Mucosa of descending colon (tissue), 3 donors: ENCODE measurements around the gene IQCC. TPM values are rescaled to one million over a fixed set of nuclear protein-coding genes. Genes with fewer than 3 reads are reported as not detected.
A peak's percentile ranks its signal among the peaks of the same experiment; 100 is the strongest.

Experiments
- ATAC-seq: fragments of 200-7000 bp; cut with Tn5 transposase; one replicate; pipeline ENCODE4 v1.9.1; 2020; ENCODE audit warnings: mild to moderate bottlenecking, moderate library complexity
- DNase-seq, 3 donors: peaks; one replicate each; pipeline ENCODE4 v3.0.0-alpha.2; 2020
- H3K36me3 ChIP-seq: fragments of 200-600 bp; one replicate; pipeline ENCODE4 v1.8.0; 2021; ENCODE audit warnings: low read depth, mild to moderate bottlenecking
- H3K4me1 ChIP-seq: fragments of 200-600 bp; one replicate; pipeline ENCODE4 v1.8.0; 2021; ENCODE audit warnings: low read depth, mild to moderate bottlenecking
- H3K4me3 ChIP-seq: fragments of 200-600 bp; one replicate; pipeline ENCODE4 v1.8.0; 2021; ENCODE audit warnings: mild to moderate bottlenecking
- H3K9me3 ChIP-seq: fragments of 200-600 bp; one replicate; pipeline ENCODE4 v1.8.0; 2021; ENCODE audit warnings: mild to moderate bottlenecking
- CTCF ChIP-seq: fragments of 200-600 bp; IDR thresholded peaks from one replicate; pipeline ENCODE4 v1.8.0; 2022; ENCODE audit warnings: antibody characterized with exemption, mild to moderate bottlenecking
- intact Hi-C, 2 donors: fragments of 100-400 bp; cut with DNase I in 1 of 2; cut with micrococcal nuclease in 1 of 2; formaldehyde crosslinking; loops; one replicate each; pipeline versions ENCODE4 v1.11.0 to v1.11.1; 2022; cut with DNase I, micrococcal nuclease
- total RNA-seq, 3 donors: library from RNA; stranded (reverse); fragmentation: NEBNext Ultra II Directional in 2 of 3; extraction: Animal tissue kit (Norgen Biotek cat#: 25700) in 2 of 3; gene quantifications; one replicate each; pipeline versions ENCODE4 v1.2.1 to v1.2.4, GENCODE V29; 2021 to 2023
- donor health status: DM: no; HTN: no; CAD: no; lungs with moderate emphysema.
- donor health status: DM: no; HTN: no; CAD: no.
- donor health status: DM: no; HTN: yes; CAD: no.

The IQCC gene
- total RNA-seq, 3 donors from 2014 or later: 1.1 to 2.2 (median 1.9) TPM

- intact Hi-C loops: no loop called here
- H3K4me1 ChIP-seq: peaks cover 12% of the 10 kb centered on the region
- no peaks in the 10 kb centered on the region for H3K36me3 ChIP-seq
- TF ChIP-seq CTCF: no peak
- no peak within 1 kb of the TSS for H3K4me3 ChIP-seq
- H3K9me3 ChIP-seq: no peaks in the 10 kb centered on the region
- ATAC-seq (peak; percentile 48), DNase-seq (peak; percentile 34 to 85 (median 65))
These were observed 45.6 kb downstream of the IQCC start, which contains the start of gene LCK for GRCh38 chr1:32250893-32251716. Gene LCK (plus strand): TSS chr1:32251265. CDS start chr1:32274330, 23,065 bp downstream.

GRCh38 chr1:32255072-32256071, 49.9 kb downstream of the IQCC start:
- Histone ChIP-seq H3K36me3 (no peaks in the 10 kb centered on the region), H3K4me1 (no peaks in the 10 kb centered on the region), H3K9me3 (no peaks in the 10 kb centered on the region), H3K4me3 (no peak overlapping the region)
- no peak for ATAC-seq
- no peak for DNase-seq
- no peak for TF ChIP-seq CTCF
- intact Hi-C loops: no loop called here

GRCh38 chr1:32256473-32257226, 51.2 kb downstream of the IQCC start:
- TF ChIP-seq CTCF: no peak
- H3K4me1 ChIP-seq: no peaks in the 10 kb centered on the region
- intact Hi-C loops: no loop called here
- H3K9me3 ChIP-seq: no peaks in the 10 kb centered on the region
- DNase-seq: no peak
- H3K4me3 ChIP-seq: no peak overlapping the region
- H3K36me3 ChIP-seq: no peaks in the 10 kb centered on the region
- no peak for ATAC-seq

- DNase-seq (no peak), ATAC-seq (no peak)
- Histone ChIP-seq H3K4me1 (no peaks in the 10 kb centered on the region), H3K36me3 (no peaks in the 10 kb centered on the region), H3K9me3 (no peaks in the 10 kb centered on the region), H3K4me3 (no peak overlapping the region)
- no peak for TF ChIP-seq CTCF
- intact Hi-C loops: no loop called here
These were observed 51.7 kb downstream of the IQCC start for GRCh38 chr1:32257227-32257508.

Other genes starting within 250 kb of the IQCC start
- gene KHDRBS1, start 191.8 kb upstream of the IQCC start, total RNA-seq: 100 to 1,000 TPM in 1 of 3 donors, 10 to 100 TPM in 2; 85.2 to 127 (median 90.5) TPM
- gene TMEM39B, start 132.7 kb upstream of the IQCC start, total RNA-seq: 10 to 100 TPM in 2 of 3 donors, 1 to 10 TPM in 1; 9.7 to 14.2 (median 12.2) TPM
- gene KPNA6, start 97.6 kb upstream of the IQCC start, total RNA-seq: 10 to 100 TPM; 47.1 to 70.7 (median 50.1) TPM
- 10 to 100 TPM; 31.0 to 45.2 (median 39.3) TPM for gene TXLNA, start 26.0 kb upstream of the IQCC start, total RNA-seq
- gene CCDC28B, start 5.1 kb upstream of the IQCC start, total RNA-seq: 1 to 10 TPM; 1.5 to 4.2 (median 3.2) TPM
- gene DCDC2B, start 3.4 kb downstream of the IQCC start, total RNA-seq: not detected
- gene TMEM234, start 16.7 kb downstream of the IQCC start, total RNA-seq: 10 to 100 TPM; 21.1 to 35.6 (median 28.0) TPM
- gene EIF3I, start 16.7 kb downstream of the IQCC start, total RNA-seq: 100 to 1,000 TPM; 111 to 138 (median 115) TPM
- gene FAM167B, start 41.6 kb downstream of the IQCC start, total RNA-seq: 1 to 10 TPM; 3.4 to 5.5 (median 5.5) TPM
- 1 to 10 TPM; 4.7 to 6.0 (median 5.9) TPM for gene LCK, start 45.6 kb downstream of the IQCC start, total RNA-seq
- 100 to 1,000 TPM; 143 to 208 (median 203) TPM for gene HDAC1, start 86.4 kb downstream of the IQCC start, total RNA-seq
- gene MARCKSL1, start 130.6 kb downstream of the IQCC start, total RNA-seq: 100 to 1,000 TPM in 2 of 3 donors, 10 to 100 TPM in 1; 37.0 to 149 (median 140) TPM
- gene FAM229A, start 156.8 kb downstream of the IQCC start, total RNA-seq: 10 to 100 TPM in 1 of 3 donors, 1 to 10 TPM in 2; 8.5 to 12.9 (median 9.2) TPM
- 1 to 10 TPM; 1.8 to 3.6 (median 2.3) TPM for gene TSSK3, start 156.9 kb downstream of the IQCC start, total RNA-seq
- gene BSDC1, start 188.8 kb downstream of the IQCC start, total RNA-seq: 10 to 100 TPM; 72.1 to 89.9 (median 73.1) TPM